Upper lobe of right lung (tissue), 1 donor: ENCODE measurements around the gene ZCCHC24. TPM values are rescaled to one million over a fixed set of nuclear protein-coding genes. Genes with fewer than 3 reads are reported as not detected.

Source experiments
- ATAC-seq: fragments of 200-7000 bp; cut with Tn5 transposase; one replicate; pipeline ENCODE4 v1.9.1; 2020; ENCODE audit warnings: mild to moderate bottlenecking, moderate library complexity
- DNase-seq: peaks from one replicate; pipeline ENCODE4 v3.0.0-alpha.2; 2020
- H3K27ac ChIP-seq: fragments of 200-600 bp; one replicate; pipeline ENCODE4 v1.8.0; 2022
- H3K27me3 ChIP-seq: fragments of 200-600 bp; one replicate; pipeline ENCODE4 v1.8.0; 2022; ENCODE audit warnings: mild to moderate bottlenecking
- H3K36me3 ChIP-seq: fragments of 200-600 bp; one replicate; pipeline ENCODE4 v1.8.0; 2022
- H3K4me1 ChIP-seq: fragments of 200-600 bp; one replicate; pipeline ENCODE4 v1.8.0; 2022
- H3K4me3 ChIP-seq: fragments of 200-600 bp; one replicate; pipeline ENCODE4 v1.8.0; 2022; ENCODE audit warnings: mild to moderate bottlenecking
- H3K9me3 ChIP-seq: fragments of 200-600 bp; one replicate; pipeline ENCODE4 v1.8.0; 2022
- intact Hi-C: fragments of 100-400 bp; cut with DNase I; formaldehyde crosslinking; loops from one replicate; pipeline ENCODE4 v1.11.0; 2022
- total RNA-seq: library from RNA; stranded (reverse); fragmentation: NEBNext Ultra II Directional; extraction: Animal tissue kit (Norgen Biotek cat#: 25700); gene quantifications from one replicate; pipeline ENCODE4 v1.2.1, GENCODE V29; 2021
- TF ChIP-seq, protein P1 (sequence below): fragments of 200-600 bp; IDR thresholded peaks from one replicate; pipeline ENCODE4 v1.8.0; 2022; ENCODE audit warnings: antibody characterized with exemption
- donor health status: DM: no; HTN: yes; CAD: no; lungs with severe emphysema.

Gene ZCCHC24
- total RNA-seq, 1 donor from 2014 or later = 32.4 TPM

DNA sequence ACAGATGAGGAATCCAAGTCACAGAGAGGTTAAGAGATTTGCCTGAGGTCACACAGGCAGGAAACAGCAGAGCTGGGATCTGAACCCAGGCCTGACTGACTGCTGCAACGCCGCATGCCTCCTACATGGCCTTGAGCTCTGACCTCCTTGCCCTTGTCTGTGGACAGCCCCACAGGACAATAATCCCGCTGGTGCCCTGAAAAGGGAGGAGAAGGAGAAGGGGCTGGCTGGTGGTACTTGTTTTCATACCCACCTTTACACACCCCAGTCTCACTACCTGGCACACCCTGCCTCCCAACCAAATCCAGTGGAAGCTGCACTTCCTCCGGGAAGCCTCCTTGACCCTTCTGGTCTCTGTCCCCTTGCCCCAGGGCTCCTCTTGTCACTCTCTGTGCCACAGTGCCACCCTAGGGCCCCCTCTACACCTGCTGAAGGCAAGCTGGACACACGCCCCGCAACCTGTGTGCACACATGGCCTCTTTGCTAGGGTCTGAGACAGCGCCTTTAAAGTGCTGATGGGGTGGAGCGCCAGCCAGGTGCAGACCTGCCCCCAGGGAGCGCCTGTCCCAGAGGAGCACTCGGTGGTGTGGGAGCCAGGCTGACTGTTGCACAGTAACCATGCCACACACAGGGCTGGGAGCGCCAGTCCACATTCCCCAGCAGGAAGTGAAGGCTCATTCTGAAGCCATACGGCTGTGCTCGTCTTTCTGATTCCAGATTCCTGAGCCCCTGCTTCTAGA, 38.6 kb downstream of the ZCCHC24 start:
- Histone ChIP-seq H3K27me3 (no peaks in the 10 kb centered on the region), H3K9me3 (no peaks in the 10 kb centered on the region), H3K4me3 (no peak overlapping the region), H3K36me3 (no peaks in the 10 kb centered on the region), H3K4me1 (peaks cover 61% of the 10 kb centered on the region), H3K27ac (peak overlapping the region; percentile 51)
- TF ChIP-seq, protein P1, sequence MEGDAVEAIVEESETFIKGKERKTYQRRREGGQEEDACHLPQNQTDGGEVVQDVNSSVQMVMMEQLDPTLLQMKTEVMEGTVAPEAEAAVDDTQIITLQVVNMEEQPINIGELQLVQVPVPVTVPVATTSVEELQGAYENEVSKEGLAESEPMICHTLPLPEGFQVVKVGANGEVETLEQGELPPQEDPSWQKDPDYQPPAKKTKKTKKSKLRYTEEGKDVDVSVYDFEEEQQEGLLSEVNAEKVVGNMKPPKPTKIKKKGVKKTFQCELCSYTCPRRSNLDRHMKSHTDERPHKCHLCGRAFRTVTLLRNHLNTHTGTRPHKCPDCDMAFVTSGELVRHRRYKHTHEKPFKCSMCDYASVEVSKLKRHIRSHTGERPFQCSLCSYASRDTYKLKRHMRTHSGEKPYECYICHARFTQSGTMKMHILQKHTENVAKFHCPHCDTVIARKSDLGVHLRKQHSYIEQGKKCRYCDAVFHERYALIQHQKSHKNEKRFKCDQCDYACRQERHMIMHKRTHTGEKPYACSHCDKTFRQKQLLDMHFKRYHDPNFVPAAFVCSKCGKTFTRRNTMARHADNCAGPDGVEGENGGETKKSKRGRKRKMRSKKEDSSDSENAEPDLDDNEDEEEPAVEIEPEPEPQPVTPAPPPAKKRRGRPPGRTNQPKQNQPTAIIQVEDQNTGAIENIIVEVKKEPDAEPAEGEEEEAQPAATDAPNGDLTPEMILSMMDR = no peak
- ATAC-seq = no peak
- DNase-seq = no peak
- intact Hi-C loops = no loop called here

DNA sequence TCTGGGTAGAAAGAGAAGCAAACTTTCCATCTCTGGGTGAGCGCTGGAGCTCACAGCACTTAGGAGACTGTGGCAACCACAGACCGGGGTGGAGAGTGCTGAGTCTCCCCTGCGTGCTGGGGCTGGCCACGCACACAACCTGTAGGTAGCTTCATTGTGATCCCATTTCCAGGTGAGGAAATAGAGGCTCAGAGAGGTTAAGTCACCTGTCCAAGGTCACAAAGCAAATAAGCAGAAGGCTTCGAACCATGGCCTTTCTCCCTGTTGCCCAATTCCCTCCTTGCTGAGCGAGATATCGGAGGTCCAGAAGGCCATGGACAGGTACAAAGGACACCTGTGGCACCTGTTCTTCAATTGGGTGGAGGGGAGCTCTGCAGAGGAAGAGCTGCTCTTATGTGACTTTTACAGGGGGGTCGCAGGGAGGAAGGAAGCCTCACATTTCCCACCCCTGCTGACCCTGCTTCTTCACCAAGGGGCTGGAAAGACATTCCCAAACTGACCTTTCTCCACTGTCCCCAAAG, 39.4 kb downstream of the ZCCHC24 start:
- DNase-seq = no peak
- peaks cover 68% of the 10 kb centered on the region for H3K4me1 ChIP-seq
- intact Hi-C loops = no loop called here

DNA sequence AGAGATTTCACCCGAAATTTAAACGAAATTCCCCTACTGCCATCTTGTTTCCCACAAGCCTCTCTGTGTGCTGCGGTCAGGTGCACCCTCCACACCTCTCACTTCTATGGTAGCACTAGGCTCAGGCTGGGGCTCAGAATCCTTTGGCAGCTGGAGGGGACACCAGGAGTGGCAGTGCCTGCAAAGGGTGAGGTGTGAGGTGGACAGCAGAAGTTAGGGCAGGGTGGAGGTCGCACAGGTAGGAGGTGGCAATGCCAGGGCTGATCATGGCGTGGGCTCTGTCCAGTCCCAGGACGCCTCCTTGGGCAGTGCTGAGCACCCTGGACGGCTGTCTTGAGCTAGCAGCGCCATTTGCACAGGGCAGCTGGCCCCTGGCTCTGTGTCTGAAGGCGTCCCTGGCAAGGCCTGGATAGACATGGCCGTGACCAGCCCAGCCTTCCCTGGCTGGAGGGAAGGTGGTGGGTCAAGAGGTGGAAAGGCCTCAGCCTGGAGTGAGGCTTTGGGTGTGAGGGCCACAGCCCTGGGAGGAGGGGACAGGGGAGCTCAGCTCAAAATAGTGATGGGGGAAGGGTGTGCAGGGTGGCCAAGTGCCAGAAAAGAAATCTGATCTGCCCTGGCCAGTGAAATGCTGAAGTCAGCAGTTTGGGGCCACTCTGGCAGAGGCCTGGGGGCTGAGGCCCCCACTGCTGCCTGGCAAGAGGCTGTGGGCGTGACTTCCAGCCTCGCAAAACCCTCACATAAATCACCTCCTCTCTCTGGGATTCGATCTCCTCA, 40.0 kb downstream of the ZCCHC24 start:
- Histone ChIP-seq H3K9me3 (no peaks in the 10 kb centered on the region), H3K36me3 (no peaks in the 10 kb centered on the region), H3K27ac (peak overlapping the region; percentile 58), H3K4me3 (no peak overlapping the region), H3K4me1 (peaks cover 74% of the 10 kb centered on the region), H3K27me3 (no peaks in the 10 kb centered on the region)
- intact Hi-C loops = no loop called here
- ATAC-seq (no peak), DNase-seq (peak; percentile 53)
- TF ChIP-seq, protein P1 = no peak

More for the DNA sequence above, 39.4 kb downstream of the ZCCHC24 start:
- Histone ChIP-seq H3K27ac (peak overlapping the region; percentile 58), H3K27me3 (no peaks in the 10 kb centered on the region), H3K4me3 (no peak overlapping the region), H3K9me3 (no peaks in the 10 kb centered on the region), H3K36me3 (no peaks in the 10 kb centered on the region)
- ATAC-seq = no peak
- TF ChIP-seq, protein P1 = no peak

DNA sequence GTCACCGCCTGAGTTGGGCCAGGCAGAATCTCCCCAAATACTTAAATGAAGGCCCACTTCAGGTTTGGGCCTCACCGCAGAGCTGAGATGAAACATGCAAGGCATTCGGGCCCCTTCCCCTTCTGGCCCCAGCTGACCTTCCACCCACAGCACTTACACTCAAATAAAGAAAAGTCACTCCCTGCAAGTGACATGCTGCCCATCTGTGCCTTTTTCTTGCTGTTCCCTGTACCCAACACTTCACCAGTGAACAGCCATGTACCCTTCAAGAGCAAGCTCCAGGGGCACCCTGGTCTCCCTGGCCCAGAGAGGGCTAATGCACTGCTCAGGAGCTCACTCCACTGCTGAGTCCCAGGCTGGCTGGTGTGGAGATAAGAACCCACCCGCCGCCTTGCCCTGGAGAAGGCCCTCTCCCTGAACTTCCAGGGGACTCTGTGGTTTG, 40.7 kb downstream of the ZCCHC24 start:
- Histone ChIP-seq H3K36me3 (no peaks in the 10 kb centered on the region), H3K27ac (peak overlapping the region; percentile 83), H3K4me3 (no peak overlapping the region), H3K27me3 (no peaks in the 10 kb centered on the region), H3K4me1 (peaks cover 77% of the 10 kb centered on the region), H3K9me3 (no peaks in the 10 kb centered on the region)
- DNase-seq = peak; percentile 46
- TF ChIP-seq, protein P1 = no peak
- intact Hi-C loops = no loop called here
- ATAC-seq = no peak

DNA sequence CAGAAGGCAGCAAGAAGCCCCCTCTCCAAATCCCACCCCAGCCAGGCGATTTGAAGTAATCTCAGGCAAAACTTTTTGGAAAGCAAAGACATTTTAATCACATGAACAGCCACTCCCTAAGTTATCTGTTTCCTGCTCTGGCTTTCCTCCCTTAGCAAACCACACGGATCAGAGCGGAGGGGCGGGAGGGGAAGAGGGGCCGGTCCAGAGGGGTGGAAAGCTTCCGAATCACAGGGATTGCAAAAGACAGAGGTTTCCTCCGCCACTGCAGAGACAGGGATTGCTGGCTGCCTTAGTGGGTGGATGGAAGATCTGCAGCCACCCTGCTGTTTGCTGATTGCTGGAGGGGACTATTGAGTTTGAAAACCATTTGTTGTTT, 41.2 kb downstream of the ZCCHC24 start:
- Histone ChIP-seq H3K27ac (peak overlapping the region; percentile 83), H3K4me1 (peaks cover 78% of the 10 kb centered on the region), H3K27me3 (no peaks in the 10 kb centered on the region), H3K9me3 (no peaks in the 10 kb centered on the region), H3K36me3 (no peaks in the 10 kb centered on the region), H3K4me3 (no peak overlapping the region)
- DNase-seq = peak; percentile 66
- TF ChIP-seq, protein P1 = no peak
- ATAC-seq = peak; percentile 32
- intact Hi-C loops = no loop called here
